ENCODE results near the gene ARL17B. TPM values are rescaled to one million over a fixed set of nuclear protein-coding genes. Genes with fewer than 3 reads are reported as not detected.
"Not testable (repeated sequence)": the region's sequence is repeated elsewhere in the genome, so short reads cannot be mapped to it uniquely, and the experiment has no call there.

The ARL17B gene
- total RNA-seq, 1 experiment from 2014 or later, result 11.1 TPM

- Histone ChIP-seq H3K9me3 (ENCODE audit: low read length) (no peaks in the 10 kb centered on the region), H2AFZ (ENCODE audit: low read length) (peak overlapping the region; percentile 90), H3K27ac (ENCODE audit: low read length) (peak overlapping the region; percentile 64), H3K79me2 (ENCODE audit: low read length) (no peaks in the 10 kb centered on the region), H3K9me2 (replicated peaks; ENCODE audit: low read length) (no peaks in the 10 kb centered on the region), H3K36me3 (ENCODE audit: low read depth, low read length) (no peaks in the 10 kb centered on the region), H3K4me2 (ENCODE audit: low read length) (peak overlapping the region; percentile 97), H3K27me3 (ENCODE audit: low read length) (no peaks in the 10 kb centered on the region), H3K4me3 (ENCODE audit: low read length) (peak overlapping the region; percentile 84), H3K9ac (ENCODE audit: low read length) (peak overlapping the region; percentile 76), H3K4me1 (ENCODE audit: insufficient read depth, low read length) (peaks cover 41% of the 10 kb centered on the region), H4K20me1 (ENCODE audit: low read length) (no peaks in the 10 kb centered on the region), H3F3A (ENCODE audit: low read length, unreplicated experiment) (no peaks in the 10 kb centered on the region)
- ChIA-PET CTCF (interaction anchor here (0.6 to 1.1 kb wide), 3 partner anchors 20 to 682 kb away, joined by 3 to 6 read pairs (median 4); partner anchors contain the start of gene KANSL1), POLR2A (ENCODE audit: unreplicated experiment) (interaction anchor here (0.6 kb wide), 1 partner anchor 1106 kb away, joined by 8 read pairs; no protein-coding TSS in a partner anchor)
- intact Hi-C loops (cut with micrococcal nuclease), result no loop called here
- BruUV-seq (replicated peaks), result TSS peak; percentile 85
- peak; percentile 86 for ATAC-seq
- no peak for TF ChIP-seq EZH2phosphoT487 (IDR thresholded peaks at IDR 0.05; ENCODE audit: borderline replicate concordance, low read length)
- no peak for TF ChIP-seq EZH2 (IDR thresholded peaks at IDR 0.05; ENCODE audit: low read length, unreplicated experiment)
- TF ChIP-seq CTCF (conservative IDR thresholded peaks at IDR 0.05; ENCODE audit: low read depth, low read length), result no peak
- DNase-seq, result peak; percentile 95
These were observed 94.7 kb downstream of the ARL17B start for GRCh38 chr17:46266656-46267544.

- H3K4me3 ChIP-seq (ENCODE audit: low read length), result peak overlapping the region; percentile 64
- H3K36me3 ChIP-seq (ENCODE audit: low read depth, low read length); H4K20me1 ChIP-seq (ENCODE audit: low read length); DNase-seq; H3K9me3 ChIP-seq (ENCODE audit: low read length); H3K79me2 ChIP-seq (ENCODE audit: low read length); H3K27me3 ChIP-seq (ENCODE audit: low read length); H3K9me2 ChIP-seq (replicated peaks; ENCODE audit: low read length); POLR2A ChIA-PET (ENCODE audit: unreplicated experiment); ATAC-seq; intact Hi-C loops (cut with micrococcal nuclease); H3F3A ChIP-seq (ENCODE audit: low read length, unreplicated experiment): not testable (repeated sequence)
- TSS peak; percentile 83 for BruUV-seq (replicated peaks)
- peak overlapping the region; percentile 34 for H3K27ac ChIP-seq (ENCODE audit: low read length)
- H2AFZ ChIP-seq (ENCODE audit: low read length), result peak overlapping the region; percentile 79
- H3K4me1 ChIP-seq (ENCODE audit: insufficient read depth, low read length), result peaks cover 42% of the 10 kb centered on the region
- H3K4me2 ChIP-seq (ENCODE audit: low read length), result peak overlapping the region; percentile 84
- CTCF ChIA-PET, result interaction anchor here (0.6 to 1.1 kb wide), 3 partner anchors 21 to 681 kb away, joined by 3 to 6 read pairs (median 4); partner anchors contain the start of gene KANSL1
- peak overlapping the region; percentile 68 for H3K9ac ChIP-seq (ENCODE audit: low read length)
These were observed 95.4 kb downstream of the ARL17B start for GRCh38 chr17:46266063-46266655.

- ATAC-seq (peak; percentile 23), DNase-seq (peak; percentile 97)
- H3K4me3 ChIP-seq (ENCODE audit: low read length), result 0 out of 2 replicates have a peak overlapping the region, but pooled peaks have one; percentile 5
- no peaks in the 10 kb centered on the region for H3K27me3 ChIP-seq (ENCODE audit: low read length)
- intact Hi-C loops (cut with micrococcal nuclease), result no loop called here
- no peak overlapping the region; the same call in 1 of the 2 replicates for H3K9ac ChIP-seq (ENCODE audit: low read length)
- ChIA-PET CTCF (no interaction called here), POLR2A (ENCODE audit: unreplicated experiment) (interaction anchor here (0.6 kb wide), 1 partner anchor 72 kb away, joined by 8 read pairs; no protein-coding TSS in a partner anchor)
- no peak for TF ChIP-seq EZH2phosphoT487 (IDR thresholded peaks at IDR 0.05; ENCODE audit: borderline replicate concordance, low read length)
- TF ChIP-seq EZH2 (IDR thresholded peaks at IDR 0.05; ENCODE audit: low read length, unreplicated experiment), result no peak
- TF ChIP-seq CTCF (conservative IDR thresholded peaks at IDR 0.05; ENCODE audit: low read depth, low read length), result no peak
- H3K27ac ChIP-seq (ENCODE audit: low read length), result peak overlapping the region; percentile 72
- H3F3A ChIP-seq (ENCODE audit: low read length, unreplicated experiment), result no peaks in the 10 kb centered on the region
- H3K4me1 ChIP-seq (ENCODE audit: insufficient read depth, low read length), result peaks cover 42% of the 10 kb centered on the region
- H3K9me2 ChIP-seq (replicated peaks; ENCODE audit: low read length), result no peaks in the 10 kb centered on the region
- no peaks in the 10 kb centered on the region for H3K9me3 ChIP-seq (ENCODE audit: low read length)
- 0 out of 2 replicates have a peak overlapping the region, but pooled peaks have one; percentile 3 for H2AFZ ChIP-seq (ENCODE audit: low read length)
- no peaks in the 10 kb centered on the region for H3K79me2 ChIP-seq (ENCODE audit: low read length)
- H4K20me1 ChIP-seq (ENCODE audit: low read length), result no peaks in the 10 kb centered on the region
- H3K4me2 ChIP-seq (ENCODE audit: low read length), result peak overlapping the region; percentile 55
- no TSS peak for BruUV-seq (replicated peaks)
- H3K36me3 ChIP-seq (ENCODE audit: low read depth, low read length), result no peaks in the 10 kb centered on the region
These were observed 96.9 kb downstream of the ARL17B start for GRCh38 chr17:46264456-46265198.
